GM20000 (cell line): Measurements from ENCODE around the gene CETP.
"Not testable (repeated sequence)": the region's sequence is repeated elsewhere in the genome, so short reads cannot be mapped to it uniquely, and the experiment has no call there.

Experiments
- DNase-seq: peaks from one replicate; pipeline ENCODE4 v3.0.0; 2012; ENCODE audit warnings: low spot score
- CTCF ChIP-seq: IDR thresholded peaks from 2 replicates; pipeline ENCODE4 v1.5.1; 2012; ENCODE audit warnings: mild to moderate bottlenecking, control low read depth; ENCODE audit errors: extremely low read depth, missing control alignments

CETP gene

GRCh38 chr16:56985962-56986360 is 24.2 kb downstream of the CETP start:
- no peak for TF ChIP-seq CTCF
- DNase-seq: no peak

GRCh38 chr16:56986361-56986760 is 24.6 kb downstream of the CETP start:
- TF ChIP-seq CTCF: no peak
- DNase-seq: no peak

GRCh38 chr16:56986908-56987307 is 25.2 kb downstream of the CETP start:
- DNase-seq: not testable (repeated sequence)

GRCh38 chr16:56987692-56988091 is 25.9 kb downstream of the CETP start:
- no peak for DNase-seq
- TF ChIP-seq CTCF: no peak

GRCh38 chr16:56988161-56988947 is 26.6 kb downstream of the CETP start:
- TF ChIP-seq CTCF: no peak
- DNase-seq: no peak

- DNase-seq: peak; percentile 85
- no peak for TF ChIP-seq CTCF
These were observed 27.5 kb downstream of the CETP start, which contains the start of gene NLRC5 for GRCh38 chr16:56988948-56989945. Gene NLRC5, plus strand, starts transcription at chr16:56989557. Its CDS starts 31,156 bp downstream, at chr16:57020713.

GRCh38 chr16:56989988-56990387 is 28.2 kb downstream of the CETP start:
- no peak for TF ChIP-seq CTCF

More at GRCh38 chr16:56989988-56990387, 28.2 kb downstream of the CETP start:
- DNase-seq: no peak
